Right ventricle myocardium inferior (tissue), 1 donor: ENCODE data around the gene LRRC61. TPM values are rescaled to one million over a fixed set of nuclear protein-coding genes. Genes with fewer than 3 reads are reported as not detected.
"Not testable (repeated sequence)": the region's sequence is repeated elsewhere in the genome, so short reads cannot be mapped to it uniquely, and the experiment has no call there.

Experiments used
- ATAC-seq: fragments of 200-7000 bp; cut with Tn5 transposase; one replicate; pipeline ENCODE4 v1.9.1; 2020; ENCODE audit warnings: mild to moderate bottlenecking, moderate library complexity
- DNase-seq: peaks from one replicate; pipeline ENCODE4 v3.0.0; 2021; ENCODE audit errors: missing footprints
- intact Hi-C: fragments of 100-400 bp; cut with DNase I; formaldehyde crosslinking; loops from one replicate; pipeline ENCODE4 v1.11.0; 2022
- total RNA-seq: library from RNA; stranded (reverse); fragmentation: NEBNext Ultra II Directional; extraction: Animal tissue kit (Norgen Biotek cat#: 25700); gene quantifications from one replicate; pipeline ENCODE4 v1.2.1, GENCODE V29; 2021
- donor health status: DM: no; HTN: yes; CAD: no; lungs with severe emphysema.

The LRRC61 gene
- total RNA-seq, 1 donor from 2014 or later, result 4.7 TPM

GRCh38 chr7:150375662-150376521 lies 52.7 kb downstream of the LRRC61 start:
- intact Hi-C loops, result no loop called here
- DNase-seq (no peak), ATAC-seq (no peak)

GRCh38 chr7:150376560-150376959 lies 53.4 kb downstream of the LRRC61 start:
- DNase-seq (no peak), ATAC-seq (no peak)
- intact Hi-C loops, result no loop called here

- ATAC-seq, result no peak
- DNase-seq, result no peak
- intact Hi-C loops, result no loop called here
Observed at GRCh38 chr7:150377196-150377595, 54.0 kb downstream of the LRRC61 start.

- no peak for DNase-seq
- no peak for ATAC-seq
- intact Hi-C loops, result loop anchor here (2.0 kb wide), 1 partner anchor 27 kb away; a partner anchor contains a TSS
Observed at GRCh38 chr7:150377635-150378034, 54.5 kb downstream of the LRRC61 start.

GRCh38 chr7:150378115-150378852 lies 55.1 kb downstream of the LRRC61 start:
- DNase-seq (no peak), ATAC-seq (peak; percentile 6)
- intact Hi-C loops, result loop anchor here (2.0 kb wide), 1 partner anchor 27 kb away; a partner anchor contains a TSS

- DNase-seq (peak; percentile 99), ATAC-seq (peak; percentile 98)
- intact Hi-C loops, result loop anchor here (1.0 to 2.0 kb wide), 2 partner anchors 10 to 26 kb away; a partner anchor contains a TSS
Observed at GRCh38 chr7:150378853-150379440, 55.8 kb downstream of the LRRC61 start, which contains the start of gene ZNF775. Gene ZNF775 (plus strand): TSS chr7:150379330. CDS start chr7:150388471, 9,141 bp downstream.

- no peak for DNase-seq
- intact Hi-C loops, result loop anchor here (1.0 to 2.0 kb wide), 2 partner anchors 10 to 25 kb away; a partner anchor contains a TSS
- peak; percentile 1 for ATAC-seq
Observed at GRCh38 chr7:150379441-150380379, 56.6 kb downstream of the LRRC61 start.

GRCh38 chr7:150380463-150380862 lies 57.3 kb downstream of the LRRC61 start:
- DNase-seq, result no peak
- intact Hi-C loops, result no loop called here
- no peak for ATAC-seq

GRCh38 chr7:150381096-150381495 lies 57.9 kb downstream of the LRRC61 start:
- intact Hi-C loops, result no loop called here
- ATAC-seq (no peak), DNase-seq (no peak)

GRCh38 chr7:150381785-150382122 lies 58.6 kb downstream of the LRRC61 start:
- ATAC-seq (no peak), DNase-seq (no peak)
- intact Hi-C loops, result no loop called here

GRCh38 chr7:150382123-150382843 lies 59.1 kb downstream of the LRRC61 start:
- no peak for DNase-seq
- intact Hi-C loops, result no loop called here
- no peak for ATAC-seq

GRCh38 chr7:150382844-150383225 lies 59.7 kb downstream of the LRRC61 start:
- no peak for ATAC-seq
- intact Hi-C loops, result no loop called here

GRCh38 chr7:150383710-150384397 lies 60.7 kb downstream of the LRRC61 start:
- intact Hi-C loops, result no loop called here
- DNase-seq, result no peak
- no peak for ATAC-seq

More at GRCh38 chr7:150382844-150383225, 59.7 kb downstream of the LRRC61 start:
- no peak for DNase-seq

- no peak for DNase-seq
- intact Hi-C loops, result no loop called here
- ATAC-seq, result no peak
Observed at GRCh38 chr7:150384406-150385301, 61.5 kb downstream of the LRRC61 start.

GRCh38 chr7:150385302-150385723 lies 62.2 kb downstream of the LRRC61 start:
- intact Hi-C loops, result no loop called here
- ATAC-seq (no peak), DNase-seq (no peak)

- ATAC-seq, intact Hi-C loops, DNase-seq: not testable (repeated sequence)
Observed at GRCh38 chr7:150385884-150386283, 62.7 kb downstream of the LRRC61 start.
